ENCODE data around the gene EIF3J.

DNA sequence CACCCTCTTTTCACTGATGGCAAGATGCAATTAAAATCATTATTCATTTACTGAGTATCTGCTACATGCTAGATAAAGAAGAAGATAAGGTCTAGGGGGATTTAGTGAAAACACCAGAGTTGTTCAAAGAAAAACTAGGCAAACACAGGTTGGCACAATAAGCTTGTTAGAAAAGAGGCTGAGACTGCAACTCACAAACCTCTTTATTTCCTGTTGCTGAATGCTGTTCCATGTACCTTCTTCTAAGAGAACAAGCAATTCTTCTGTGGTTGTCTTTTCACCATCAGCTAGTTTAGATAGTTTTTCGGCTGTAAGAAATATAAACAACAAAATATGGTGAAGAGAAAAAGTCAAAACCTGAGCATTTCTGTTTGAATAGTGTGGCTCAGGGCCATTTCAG lies 61.1 kb downstream of the EIF3J start:
- TF ChIP-seq POLR2AphosphoS2 (conservative IDR thresholded peaks at IDR 0.05; ENCODE audit: low read length) (no peak), CHD2 (IDR thresholded peaks at IDR 0.05; ENCODE audit: low read length, partially characterized antibody) (no peak), NPAS2 (CRISPR knock-in tag; IDR thresholded peaks at IDR 0.05; ENCODE audit: borderline replicate concordance) (no peak), TP53 (CRISPR knock-in tag; IDR thresholded peaks at IDR 0.05) (no peak), NR3C1 (IDR thresholded peaks at IDR 0.05) (no peak), POLR2A (IDR thresholded peaks at IDR 0.05; ENCODE audit: low read length) (no peak), MAFK (IDR thresholded peaks at IDR 0.05; ENCODE audit: partially characterized antibody) (no peak)
- TF ChIP-seq, protein P1, sequence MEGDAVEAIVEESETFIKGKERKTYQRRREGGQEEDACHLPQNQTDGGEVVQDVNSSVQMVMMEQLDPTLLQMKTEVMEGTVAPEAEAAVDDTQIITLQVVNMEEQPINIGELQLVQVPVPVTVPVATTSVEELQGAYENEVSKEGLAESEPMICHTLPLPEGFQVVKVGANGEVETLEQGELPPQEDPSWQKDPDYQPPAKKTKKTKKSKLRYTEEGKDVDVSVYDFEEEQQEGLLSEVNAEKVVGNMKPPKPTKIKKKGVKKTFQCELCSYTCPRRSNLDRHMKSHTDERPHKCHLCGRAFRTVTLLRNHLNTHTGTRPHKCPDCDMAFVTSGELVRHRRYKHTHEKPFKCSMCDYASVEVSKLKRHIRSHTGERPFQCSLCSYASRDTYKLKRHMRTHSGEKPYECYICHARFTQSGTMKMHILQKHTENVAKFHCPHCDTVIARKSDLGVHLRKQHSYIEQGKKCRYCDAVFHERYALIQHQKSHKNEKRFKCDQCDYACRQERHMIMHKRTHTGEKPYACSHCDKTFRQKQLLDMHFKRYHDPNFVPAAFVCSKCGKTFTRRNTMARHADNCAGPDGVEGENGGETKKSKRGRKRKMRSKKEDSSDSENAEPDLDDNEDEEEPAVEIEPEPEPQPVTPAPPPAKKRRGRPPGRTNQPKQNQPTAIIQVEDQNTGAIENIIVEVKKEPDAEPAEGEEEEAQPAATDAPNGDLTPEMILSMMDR (IDR thresholded peaks at IDR 0.05), result no peak

Data from A549 (cell line).